ENCODE results near the gene CCDC106.

CCDC106 gene

DNA sequence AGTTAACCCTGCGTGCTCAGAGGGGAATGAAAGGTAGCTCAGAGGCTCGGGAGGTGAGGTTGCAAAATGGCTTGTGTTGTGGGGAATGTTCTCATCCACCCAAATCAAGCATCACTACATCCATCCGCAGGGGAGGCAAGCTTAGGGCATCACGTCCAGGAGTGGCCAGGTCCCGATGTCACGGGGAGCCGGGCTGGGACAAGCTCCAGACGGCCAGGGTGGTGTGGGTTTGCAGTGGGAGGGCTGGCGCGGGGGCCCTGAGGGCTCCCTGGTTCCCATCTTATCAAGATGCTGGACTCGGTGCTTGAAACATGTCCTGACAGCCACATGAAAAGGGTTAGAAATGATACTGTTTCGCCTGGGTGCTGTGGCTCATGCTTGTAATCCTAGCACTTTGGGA is 52.8 kb downstream of the CCDC106 start:
- no peak for DNase-seq

DNA sequence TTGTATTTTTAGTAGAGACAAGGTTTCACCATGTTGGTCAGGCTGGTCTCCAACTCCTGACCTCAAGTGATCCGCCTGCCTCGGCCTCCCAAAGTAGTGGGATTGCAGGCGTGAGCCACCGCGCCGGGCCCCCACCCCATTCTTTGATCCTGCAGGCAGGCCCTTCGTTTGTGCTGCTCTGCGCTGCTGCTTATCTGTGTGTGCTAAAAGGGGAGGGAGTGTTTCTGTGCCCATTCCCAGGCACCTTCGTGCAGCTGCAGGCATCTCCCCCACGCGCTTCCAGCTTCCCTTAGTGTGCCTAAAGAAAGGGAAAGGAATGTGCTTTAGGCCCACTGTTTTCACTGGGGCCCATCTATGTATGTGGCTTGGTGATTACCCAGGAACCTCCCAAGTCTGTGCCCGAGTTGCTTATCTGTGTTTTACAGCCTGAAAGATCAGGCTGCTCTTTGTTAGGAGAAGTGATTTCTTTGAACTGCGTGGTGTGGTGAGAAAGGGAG is 54.2 kb downstream of the CCDC106 start:
- DNase-seq = no peak
